Measurements from ENCODE around the gene EML6. TPM values are rescaled to one million over a fixed set of nuclear protein-coding genes. Genes with fewer than 3 reads are reported as not detected.

Gene EML6
- total and polyA plus RNA-seq, 2 of the 13 experiments (the other 11 are each of a cell fraction or from before 2014, with no cell fraction given) = 17.2 to 32.4 TPM

DNA sequence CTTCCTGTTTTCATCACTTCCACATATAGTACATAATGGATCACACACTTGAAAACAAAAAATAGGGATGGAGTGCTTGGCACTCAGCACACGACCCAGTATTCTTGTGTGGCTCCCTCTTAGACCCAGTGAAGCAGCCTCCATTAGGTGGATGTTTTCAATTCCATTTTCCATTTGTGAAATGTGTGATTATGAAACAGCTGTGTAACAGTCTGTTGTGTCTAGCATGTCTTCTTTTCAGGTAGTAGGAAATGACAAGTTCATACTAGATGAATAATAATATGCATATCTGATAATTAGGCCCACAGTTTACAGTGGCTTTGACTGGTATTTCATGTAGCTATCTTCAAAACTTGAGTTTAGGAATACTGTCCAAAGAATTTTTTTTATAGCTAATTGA, 35.5 kb downstream of the EML6 start:
- in situ Hi-C loops (cut with HindIII; ENCODE audit: extremely low pct_ligation_motif_present, low pct_unique_long_range_greater_than_20kb) = no loop called here
- Histone ChIP-seq H3K4me3 (replicated peaks in 1 of 3; ENCODE audit: insufficient read depth in 1 of 3, low read depth in 2 of 3, low read length in 3 of 3) (no peak overlapping the region), H3K36me3 (replicated peaks in 1 of 2; ENCODE audit: control insufficient read depth in 1 of 2, insufficient read depth in 2 of 2, low read length in 2 of 2) (no peaks in the 10 kb centered on the region), H3K4me1 (ENCODE audit: insufficient read depth, low read length) (0 out of 2 replicates have a peak, but pooled peaks cover 5% of the 10 kb centered on the region), H3K4me2 (ENCODE audit: low read depth, low read length) (no peak overlapping the region), H3K27ac (ENCODE audit: extremely low read length, insufficient read depth, low read length) (no peak overlapping the region), H3K27me3 (ENCODE audit: control insufficient read depth in 1 of 2, insufficient read depth in 2 of 2, low read length in 2 of 2) (no peaks in the 10 kb centered on the region), H3K79me2 (ENCODE audit: insufficient read depth, low read length) (no peaks in the 10 kb centered on the region), H3K9ac (ENCODE audit: insufficient read depth, low read depth, low read length) (no peak overlapping the region), H4K20me1 (ENCODE audit: insufficient read depth, low read length) (no peaks in the 10 kb centered on the region), H3K9me3 (ENCODE audit: low read length) (no peaks in the 10 kb centered on the region), H2AFZ (ENCODE audit: low read length) (no peak overlapping the region)
- WGBS (ENCODE audit: low lambda C conversion rate) = 92% methylated on average over 1 of the region's 1 CpG
- no TSS peak for BruUV-seq (replicated peaks)
- CTCF ChIA-PET (ENCODE audit: low intra/inter-chr PET ratio, low total read pairs) = no interaction called here
- DNase-seq (ENCODE audit: low spot score) (no peak), ATAC-seq (no peak), FAIRE-seq (no peak)
- intact Hi-C loops (cut with micrococcal nuclease; ENCODE audit: unreplicated experiment) = no loop called here
- POLR2A ChIA-PET = no interaction called here
- no peak for TF ChIP-seq FOXO1 (CRISPR knock-in tag; IDR thresholded peaks at IDR 0.05)
- TF ChIP-seq SYNCRIP (IDR thresholded peaks at IDR 0.05; ENCODE audit: insufficient read depth, low read depth, low read length) = no peak
- TF ChIP-seq GMEB2 (CRISPR knock-in tag; IDR thresholded peaks at IDR 0.05; ENCODE audit: low read depth) = no peak
- no peak for TF ChIP-seq TCF12 (IDR thresholded peaks at IDR 0.05)
- TF ChIP-seq TCF12 (CRISPR knock-in tag; IDR thresholded peaks at IDR 0.05) = no peak
- TF ChIP-seq, protein P1, sequence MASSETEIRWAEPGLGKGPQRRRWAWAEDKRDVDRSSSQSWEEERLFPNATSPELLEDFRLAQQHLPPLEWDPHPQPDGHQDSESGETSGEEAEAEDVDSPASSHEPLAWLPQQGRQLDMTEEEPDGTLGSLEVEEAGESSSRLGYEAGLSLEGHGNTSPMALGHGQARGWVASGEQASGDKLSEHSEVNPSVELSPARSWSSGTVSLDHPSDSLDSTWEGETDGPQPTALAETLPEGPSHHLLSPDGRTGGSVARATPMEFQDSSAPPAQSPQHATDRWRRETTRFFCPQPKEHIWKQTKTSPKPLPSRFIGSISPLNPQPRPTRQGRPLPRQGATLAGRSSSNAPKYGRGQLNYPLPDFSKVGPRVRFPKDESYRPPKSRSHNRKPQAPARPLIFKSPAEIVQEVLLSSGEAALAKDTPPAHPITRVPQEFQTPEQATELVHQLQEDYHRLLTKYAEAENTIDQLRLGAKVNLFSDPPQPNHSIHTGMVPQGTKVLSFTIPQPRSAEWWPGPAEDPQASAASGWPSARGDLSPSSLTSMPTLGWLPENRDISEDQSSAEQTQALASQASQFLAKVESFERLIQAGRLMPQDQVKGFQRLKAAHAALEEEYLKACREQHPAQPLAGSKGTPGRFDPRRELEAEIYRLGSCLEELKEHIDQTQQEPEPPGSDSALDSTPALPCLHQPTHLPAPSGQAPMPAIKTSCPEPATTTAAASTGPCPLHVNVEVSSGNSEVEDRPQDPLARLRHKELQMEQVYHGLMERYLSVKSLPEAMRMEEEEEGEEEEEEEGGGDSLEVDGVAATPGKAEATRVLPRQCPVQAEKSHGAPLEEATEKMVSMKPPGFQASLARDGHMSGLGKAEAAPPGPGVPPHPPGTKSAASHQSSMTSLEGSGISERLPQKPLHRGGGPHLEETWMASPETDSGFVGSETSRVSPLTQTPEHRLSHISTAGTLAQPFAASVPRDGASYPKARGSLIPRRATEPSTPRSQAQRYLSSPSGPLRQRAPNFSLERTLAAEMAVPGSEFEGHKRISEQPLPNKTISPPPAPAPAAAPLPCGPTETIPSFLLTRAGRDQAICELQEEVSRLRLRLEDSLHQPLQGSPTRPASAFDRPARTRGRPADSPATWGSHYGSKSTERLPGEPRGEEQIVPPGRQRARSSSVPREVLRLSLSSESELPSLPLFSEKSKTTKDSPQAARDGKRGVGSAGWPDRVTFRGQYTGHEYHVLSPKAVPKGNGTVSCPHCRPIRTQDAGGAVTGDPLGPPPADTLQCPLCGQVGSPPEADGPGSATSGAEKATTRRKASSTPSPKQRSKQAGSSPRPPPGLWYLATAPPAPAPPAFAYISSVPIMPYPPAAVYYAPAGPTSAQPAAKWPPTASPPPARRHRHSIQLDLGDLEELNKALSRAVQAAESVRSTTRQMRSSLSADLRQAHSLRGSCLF (CRISPR knock-in tag; IDR thresholded peaks at IDR 0.05; ENCODE audit: borderline replicate concordance) = no peak
- TF ChIP-seq, protein P2, sequence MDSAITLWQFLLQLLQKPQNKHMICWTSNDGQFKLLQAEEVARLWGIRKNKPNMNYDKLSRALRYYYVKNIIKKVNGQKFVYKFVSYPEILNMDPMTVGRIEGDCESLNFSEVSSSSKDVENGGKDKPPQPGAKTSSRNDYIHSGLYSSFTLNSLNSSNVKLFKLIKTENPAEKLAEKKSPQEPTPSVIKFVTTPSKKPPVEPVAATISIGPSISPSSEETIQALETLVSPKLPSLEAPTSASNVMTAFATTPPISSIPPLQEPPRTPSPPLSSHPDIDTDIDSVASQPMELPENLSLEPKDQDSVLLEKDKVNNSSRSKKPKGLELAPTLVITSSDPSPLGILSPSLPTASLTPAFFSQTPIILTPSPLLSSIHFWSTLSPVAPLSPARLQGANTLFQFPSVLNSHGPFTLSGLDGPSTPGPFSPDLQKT (CRISPR knock-in tag; IDR thresholded peaks at IDR 0.05; ENCODE audit: borderline replicate concordance) = no peak
- no peak for TF ChIP-seq ZNF639 (CRISPR knock-in tag; conservative IDR thresholded peaks at IDR 0.05)
- TF ChIP-seq ZMYM4 (CRISPR knock-in tag; IDR thresholded peaks at IDR 0.05) = no peak
- no peak for TF ChIP-seq ZNF30 (CRISPR knock-in tag; IDR thresholded peaks at IDR 0.05)
- no peak for TF ChIP-seq ZSCAN9 (CRISPR knock-in tag; IDR thresholded peaks at IDR 0.05; ENCODE audit: borderline replicate concordance)
- TF ChIP-seq ZNF770 (CRISPR knock-in tag; IDR thresholded peaks at IDR 0.05) = no peak
